HG02610 (cell line): ENCODE data around the gene RABL6.
"Not testable (repeated sequence)": the region's sequence is repeated elsewhere in the genome, so short reads cannot be mapped to it uniquely, and the experiment has no call there.

Experiments used
- ATAC-seq: cut with Tn5 transposase; IDR thresholded peaks from one replicate; pipeline ENCODE4 v1.9.1; 2021; ENCODE audit warnings: mild to moderate bottlenecking, moderate library complexity; ENCODE audit not compliant: unreplicated experiment

RABL6 gene

DNA sequence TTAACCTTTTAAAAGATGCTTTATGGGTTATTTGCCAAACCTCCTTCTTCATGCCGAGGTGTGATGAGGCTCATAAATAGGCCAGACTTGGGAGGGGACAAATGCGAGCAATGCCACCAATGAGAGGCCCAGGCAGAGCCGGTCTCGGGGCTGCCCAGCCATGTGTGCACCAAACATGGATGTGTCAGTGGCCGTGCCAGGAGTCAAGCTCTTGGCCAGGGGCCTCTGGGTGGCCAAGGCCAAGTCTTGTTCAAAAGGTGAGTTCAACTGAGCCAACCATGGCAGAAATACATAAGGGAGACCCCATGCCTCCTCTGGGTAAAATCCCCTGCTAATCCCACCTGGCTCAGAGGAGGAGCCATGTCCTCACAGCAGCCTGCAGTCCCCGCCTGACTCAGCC lies 32.6 kb upstream of the RABL6 start:
- no peak for ATAC-seq

DNA sequence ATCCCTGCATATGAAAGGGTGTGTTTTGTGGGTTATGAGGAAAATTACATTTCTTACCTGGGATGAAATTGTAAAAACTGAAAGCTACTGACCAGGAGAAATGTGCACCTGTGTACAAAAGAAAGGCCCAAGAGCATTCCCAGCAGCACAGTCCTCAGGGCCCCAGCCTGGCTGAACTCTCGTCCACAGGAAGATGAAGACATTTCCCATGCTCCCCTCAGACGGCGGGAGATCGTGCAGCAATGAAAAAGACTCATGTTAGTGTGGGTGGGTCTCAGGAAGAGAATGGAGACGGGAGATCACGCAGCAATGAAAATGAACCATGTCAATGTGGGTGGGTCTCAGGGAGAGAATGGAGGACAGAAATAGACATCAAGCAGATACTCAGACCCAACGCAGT lies 30.8 kb upstream of the RABL6 start:
- no peak for ATAC-seq

DNA sequence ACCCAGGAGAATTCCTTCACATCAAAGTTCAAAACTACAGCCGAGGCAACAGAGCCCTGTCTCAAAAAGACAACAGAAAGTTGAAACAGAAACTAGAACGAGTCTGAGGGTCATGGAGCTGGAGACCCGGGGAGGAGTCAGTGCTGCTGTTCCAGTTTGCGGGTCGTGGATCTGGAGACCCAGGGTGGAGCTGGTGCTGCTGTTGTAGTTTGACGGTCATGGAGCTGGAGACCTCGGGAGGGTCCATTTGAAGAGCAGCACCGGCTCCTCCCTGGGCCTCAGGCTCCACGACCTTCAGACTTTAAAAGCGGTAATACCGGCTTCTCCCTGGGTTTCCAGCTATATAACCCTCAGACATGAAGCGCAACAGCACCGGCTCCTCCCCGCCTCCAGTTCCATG lies 30.4 kb upstream of the RABL6 start:
- no peak for ATAC-seq

DNA sequence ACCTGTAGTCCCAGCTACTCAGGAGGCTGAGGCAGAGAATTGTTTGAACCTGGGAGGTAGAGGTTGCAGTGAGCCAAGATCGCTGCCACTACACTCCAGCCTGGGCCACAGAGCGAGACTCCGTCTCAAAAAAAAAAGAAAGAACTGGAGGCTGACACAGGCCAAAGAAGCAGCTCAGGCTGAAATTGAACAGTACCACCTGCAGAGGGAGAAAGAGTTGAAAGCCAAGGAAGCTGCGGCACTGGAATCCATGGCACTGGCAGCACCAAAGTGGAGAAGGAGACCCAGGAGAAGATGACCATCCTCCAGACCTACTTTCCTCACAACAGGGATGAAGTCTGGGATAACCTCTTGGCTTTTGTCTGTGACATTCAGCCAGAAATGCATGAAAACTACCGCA lies 27.9 kb upstream of the RABL6 start:
- ATAC-seq, result no peak

DNA sequence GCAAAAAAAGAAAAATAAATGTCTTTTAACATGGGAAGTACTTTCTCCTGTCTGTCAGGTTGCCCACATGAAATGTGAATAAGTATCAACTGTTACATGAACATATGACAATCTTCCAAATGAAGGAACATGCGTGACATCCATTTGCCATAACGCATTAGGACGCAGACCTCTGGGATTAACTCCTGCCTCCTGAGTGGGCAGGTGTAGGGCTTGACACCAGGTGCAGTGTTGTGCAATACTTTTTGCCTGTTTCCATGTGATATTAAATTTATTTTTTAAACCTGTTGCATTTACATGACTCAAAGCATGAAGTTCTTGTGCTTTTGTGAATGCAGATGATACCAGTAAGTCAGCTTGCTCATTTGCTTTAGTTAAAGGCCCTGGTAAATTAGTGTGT lies 25.3 kb upstream of the RABL6 start:
- ATAC-seq, result no peak

DNA sequence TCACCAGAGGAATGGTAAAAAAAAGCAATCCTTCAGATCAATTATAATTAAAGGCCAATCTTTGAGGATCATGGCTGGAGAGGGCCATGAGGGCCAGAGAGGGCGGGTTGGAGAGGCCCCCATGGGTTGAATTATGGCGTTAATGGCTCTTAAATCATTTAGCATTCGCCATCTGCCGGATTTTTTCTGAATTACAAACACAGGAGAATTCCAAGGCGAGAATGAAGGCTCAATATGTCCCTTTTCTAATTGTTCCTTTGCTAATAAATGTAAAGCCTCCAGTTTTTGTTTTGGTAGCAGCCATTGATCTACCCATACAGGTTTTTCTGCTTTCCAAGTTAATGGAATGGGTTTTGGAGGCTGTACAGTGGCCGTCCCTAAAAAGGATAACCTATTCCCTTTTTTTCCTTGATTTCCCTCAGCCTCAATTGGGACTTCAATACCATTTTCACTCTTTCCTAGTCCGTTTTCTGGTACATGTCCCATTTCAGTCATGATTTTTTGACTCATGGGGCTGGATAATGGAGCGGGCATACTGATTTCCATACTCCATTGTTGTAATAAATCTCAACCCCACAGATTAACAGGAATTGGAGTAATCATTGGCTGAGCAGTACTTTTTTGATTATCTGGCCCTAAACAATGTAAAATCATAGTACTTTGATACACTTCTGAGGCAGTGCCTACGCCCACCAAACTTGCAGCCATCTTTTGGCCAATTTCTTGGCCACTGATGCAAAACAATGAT lies 23.3 kb upstream of the RABL6 start:
- ATAC-seq, result no peak

DNA sequence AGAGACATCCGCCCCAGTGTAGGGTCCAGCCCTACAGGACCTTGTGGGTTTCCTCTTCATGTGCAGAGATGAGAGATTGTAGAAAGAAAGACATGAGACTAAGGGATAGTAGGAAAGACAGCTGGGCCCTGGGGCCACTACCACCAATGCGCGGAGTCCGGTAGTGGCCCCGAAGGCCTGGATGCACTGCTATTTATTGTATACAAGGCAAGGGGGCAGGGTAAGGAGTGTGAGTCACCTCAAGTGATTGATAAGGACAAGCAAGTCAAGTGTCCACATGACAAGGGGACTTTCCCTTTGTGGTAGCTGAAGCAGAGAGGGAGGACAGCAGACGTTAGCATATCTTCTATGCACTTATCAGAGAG lies 22.8 kb upstream of the RABL6 start:
- no peak for ATAC-seq

DNA sequence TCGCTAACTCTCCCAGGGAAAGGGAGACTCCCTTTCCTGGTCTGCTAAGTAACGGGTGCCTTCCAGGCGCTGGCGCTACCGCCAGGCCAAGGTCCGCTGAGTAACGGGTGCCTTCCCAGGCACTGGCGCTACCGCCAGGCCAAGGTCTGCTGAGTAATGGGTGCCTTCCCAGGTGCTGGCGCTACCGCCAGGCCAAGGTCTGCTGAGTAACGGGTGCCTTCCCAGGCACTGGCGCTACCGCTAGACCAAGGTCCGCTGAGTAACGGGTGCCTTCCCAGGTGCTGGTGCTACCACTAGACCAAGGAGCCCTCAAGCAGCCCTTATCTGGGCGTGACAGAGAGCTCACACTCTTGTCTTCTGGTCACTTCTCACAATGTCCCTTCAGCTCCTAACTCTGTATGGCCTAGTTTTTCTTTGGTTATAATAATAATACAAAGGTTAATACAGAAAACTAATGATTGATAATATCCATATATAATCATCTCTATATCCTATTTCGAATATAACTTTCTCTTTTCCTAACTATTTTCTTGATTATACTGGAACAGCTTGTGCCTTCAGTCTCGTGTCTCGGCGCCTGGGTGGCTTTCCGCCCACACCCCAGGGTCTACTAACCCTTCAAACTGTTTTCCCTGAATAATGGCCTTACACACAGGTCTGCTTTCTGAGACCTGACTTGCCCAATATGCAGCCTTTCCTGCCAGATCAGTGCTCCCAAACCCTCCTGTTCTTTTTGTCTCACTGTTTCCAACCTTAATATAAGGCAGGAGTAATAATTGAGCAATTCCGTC lies 22.0 kb upstream of the RABL6 start:
- ATAC-seq, result not testable (repeated sequence)

DNA sequence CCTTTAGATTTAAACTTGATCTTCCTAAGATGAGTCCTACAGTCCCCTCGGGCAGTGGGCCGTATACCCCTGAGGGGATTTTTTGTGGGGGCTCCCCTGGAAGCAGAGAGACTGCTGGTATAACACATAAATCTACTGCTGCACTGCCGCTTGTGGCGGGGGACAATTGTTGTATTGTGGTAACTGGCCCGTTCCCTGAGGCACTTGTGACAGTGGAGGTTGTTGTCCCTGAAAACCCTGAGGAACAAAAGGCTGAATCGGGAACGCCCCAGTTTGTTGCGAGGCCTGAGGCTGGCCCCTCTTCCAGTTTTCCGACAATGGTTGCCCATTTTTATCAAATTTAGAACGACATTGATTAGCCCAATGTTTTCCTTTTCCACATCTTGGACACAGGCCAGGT lies 21.3 kb upstream of the RABL6 start:
- ATAC-seq, result no peak

DNA sequence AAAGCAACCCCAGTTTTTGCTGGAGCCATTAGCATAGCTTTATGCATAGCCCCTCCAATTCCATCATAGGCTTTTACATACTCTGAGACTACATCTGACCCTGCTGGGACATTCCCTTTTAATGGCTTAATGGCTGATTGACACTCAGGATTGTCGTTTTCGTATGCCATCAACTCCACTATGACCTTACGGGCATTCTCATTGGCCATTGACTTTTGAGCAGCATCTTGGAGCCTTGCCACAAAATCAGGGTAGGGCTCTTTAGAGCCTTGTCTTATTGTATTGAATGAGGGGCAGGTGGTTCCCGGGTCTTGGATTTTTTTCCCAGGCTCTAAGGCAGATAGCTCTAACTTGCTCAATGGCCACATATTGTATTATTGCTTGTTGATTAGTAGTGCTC lies 20.8 kb upstream of the RABL6 start:
- ATAC-seq, result not testable (repeated sequence)

DNA sequence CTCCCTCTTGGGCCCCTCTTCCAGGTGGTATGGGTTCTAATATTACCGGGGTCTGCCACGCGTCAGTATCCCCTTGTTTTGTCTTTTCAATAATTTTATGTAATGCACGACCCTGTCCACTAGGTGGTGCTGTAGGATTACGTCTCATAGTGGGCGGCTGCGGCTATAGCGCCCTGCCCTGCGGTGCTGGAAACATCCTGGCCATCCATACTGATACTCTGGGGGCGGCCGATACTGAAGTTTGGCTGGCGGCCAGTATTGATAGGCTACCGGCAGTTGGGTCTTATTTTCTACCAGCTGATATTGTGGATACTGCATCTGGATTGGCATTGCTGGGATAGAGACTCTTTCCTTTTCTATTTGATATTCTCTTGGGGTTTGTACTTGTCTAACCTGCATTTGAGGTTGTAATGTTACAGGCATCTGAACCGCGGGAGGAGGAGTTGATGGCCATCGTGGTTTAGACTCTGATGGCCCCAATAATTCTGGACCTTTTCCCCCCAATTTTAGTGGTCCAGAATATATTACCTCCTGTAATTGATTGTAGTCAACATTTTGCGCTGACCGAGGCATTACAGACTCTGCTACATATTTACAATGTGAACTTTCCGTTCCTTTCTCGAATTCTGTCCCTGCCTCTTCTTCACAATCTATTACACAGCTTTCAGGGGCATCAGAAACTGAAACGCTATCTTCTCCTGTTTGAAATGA lies 19.9 kb upstream of the RABL6 start:
- ATAC-seq, result no peak

DNA sequence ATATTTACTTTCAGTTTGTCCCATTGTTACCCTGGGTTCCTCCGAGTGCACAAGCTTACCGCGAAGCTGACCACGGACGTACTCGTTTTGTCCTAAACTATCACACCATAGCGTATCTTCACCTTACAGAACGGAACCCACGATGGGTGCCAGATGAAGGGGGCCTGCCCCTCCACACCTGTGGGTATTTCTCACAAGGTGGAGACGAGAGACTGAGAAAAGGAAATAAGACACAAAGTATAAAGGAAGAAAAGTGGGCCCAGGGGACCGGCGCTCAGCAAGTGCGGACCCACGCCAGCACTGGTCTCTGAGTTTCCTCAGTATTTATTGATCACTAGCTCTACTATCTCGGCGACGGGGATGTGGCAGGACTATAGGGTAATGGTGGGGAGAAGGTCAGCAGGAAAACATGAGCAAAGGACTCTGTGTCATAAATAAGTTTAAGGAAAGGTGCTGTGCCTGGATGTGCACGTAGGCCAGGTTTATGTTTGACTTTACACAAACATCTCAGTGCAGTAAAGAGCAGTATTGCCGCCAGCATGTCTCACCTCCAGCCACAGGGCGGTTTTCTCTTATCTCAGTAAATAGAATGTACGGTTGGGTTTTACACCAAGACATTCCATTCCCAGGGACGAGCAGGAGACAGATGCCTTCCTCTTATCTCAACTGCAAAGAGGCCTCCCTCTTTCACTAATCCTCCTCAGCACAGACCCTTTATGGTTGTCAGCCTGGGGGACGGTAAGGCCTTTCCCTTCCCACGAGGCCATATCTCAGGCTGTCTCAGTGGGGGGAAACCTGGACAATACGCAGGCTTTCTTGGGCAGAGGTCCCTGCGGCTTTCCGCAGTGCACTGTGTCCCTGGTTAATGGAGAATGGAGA lies 18.9 kb upstream of the RABL6 start:
- ATAC-seq, result not testable (repeated sequence)

DNA sequence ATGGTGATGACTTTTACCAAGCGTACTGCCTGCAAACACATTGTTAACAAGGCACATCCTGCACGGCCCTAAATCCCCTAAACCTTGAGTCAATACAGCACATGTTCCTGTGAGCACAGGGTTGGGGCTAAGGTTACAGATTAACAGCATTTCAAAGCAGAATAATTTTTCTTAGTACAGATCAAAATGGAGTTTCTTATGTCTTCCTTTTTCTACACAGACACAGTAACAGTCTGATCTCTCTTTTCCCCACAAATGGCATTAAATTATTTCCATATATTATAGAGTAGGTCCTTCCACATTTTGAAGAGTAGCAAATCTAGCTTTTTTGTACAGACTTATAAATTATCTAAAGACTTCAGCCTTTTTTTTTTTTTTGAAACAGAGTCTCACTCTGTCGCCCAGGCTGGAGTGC lies 18.2 kb upstream of the RABL6 start:
- no peak for ATAC-seq

DNA sequence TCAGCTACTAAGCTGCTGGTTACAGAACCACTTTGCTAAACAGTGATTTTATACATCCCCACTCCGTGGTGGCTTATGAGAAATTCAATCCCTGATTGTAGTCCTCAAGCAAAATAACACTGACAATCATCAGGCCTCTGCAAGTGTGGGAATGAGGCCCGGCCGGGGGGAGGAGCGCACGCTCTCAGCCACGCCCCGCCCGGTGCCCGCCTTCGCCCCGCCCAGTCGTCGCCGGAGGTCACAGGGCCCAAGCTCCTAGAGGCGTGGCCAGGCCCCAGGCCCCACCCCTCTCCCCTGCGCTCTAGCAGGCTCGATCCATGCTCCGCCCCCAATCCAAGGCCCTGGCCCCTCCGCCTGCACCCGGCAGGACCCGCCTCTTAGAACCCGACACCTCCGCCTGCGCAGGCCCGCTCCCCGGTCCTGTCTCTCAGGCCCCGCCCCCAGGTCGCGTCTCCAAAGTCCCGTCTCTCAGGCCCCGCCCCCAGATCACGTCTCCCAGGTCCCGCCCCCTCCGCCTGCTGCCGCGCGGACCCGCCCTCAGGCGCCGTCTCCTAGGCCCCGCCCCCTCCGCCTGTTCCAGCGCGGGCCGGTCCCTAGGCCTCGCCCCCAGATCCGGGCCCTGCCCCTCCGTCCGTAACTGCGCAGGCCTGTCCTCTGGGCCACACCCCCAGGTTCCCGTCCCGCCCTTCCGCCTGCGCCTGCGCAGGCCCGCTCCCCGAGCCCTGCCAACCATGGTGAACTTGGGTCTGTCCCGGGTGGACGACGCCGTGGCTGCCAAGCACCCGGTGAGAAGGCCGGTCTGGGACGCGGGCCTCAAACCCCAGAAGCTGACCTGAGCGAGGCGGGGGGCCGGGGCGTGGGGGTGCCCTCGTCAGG lies 16.9 kb upstream of the RABL6 start, which contains the start of gene TMEM141:
TMEM141 (plus strand) TSS at position 705 of the 876 bp plus-strand sequence; CDS start at position 732, 27 bp downstream.
- ATAC-seq, result peak; percentile 88

DNA sequence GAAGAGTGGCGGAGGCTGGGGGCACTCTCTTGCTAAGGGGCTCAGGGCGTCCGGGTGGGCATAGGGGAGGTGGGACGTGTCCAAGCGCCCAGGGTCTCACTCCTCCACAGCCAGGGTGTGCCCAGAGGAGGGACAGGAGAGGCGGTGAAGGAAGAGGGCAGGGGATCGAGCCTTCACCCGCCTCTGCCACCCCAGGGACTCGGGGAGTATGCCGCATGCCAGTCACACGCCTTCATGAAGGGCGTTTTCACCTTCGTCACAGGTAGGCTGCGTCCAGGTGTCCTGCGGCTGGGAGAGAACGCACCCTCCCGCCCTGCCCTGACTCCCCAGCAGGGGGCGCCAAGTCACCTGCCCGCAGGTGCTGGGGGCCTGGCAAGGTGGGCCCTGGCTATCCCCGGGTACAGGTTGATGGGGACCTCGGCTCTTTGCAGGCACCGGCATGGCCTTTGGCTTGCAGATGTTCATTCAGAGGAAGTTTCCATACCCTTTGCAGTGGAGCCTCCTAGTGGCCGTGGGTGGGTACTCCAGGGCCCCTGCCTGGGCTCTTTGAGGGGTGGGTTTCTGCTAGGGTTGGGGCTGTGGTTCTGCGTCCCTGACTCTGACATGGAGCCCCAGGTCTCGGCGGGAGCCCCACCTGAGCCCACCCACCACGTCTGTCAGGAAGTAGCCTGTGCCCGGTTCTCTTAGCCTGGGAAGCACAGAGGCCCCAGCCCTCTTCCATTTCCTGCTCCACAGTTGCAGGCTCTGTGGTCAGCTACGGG lies 16.1 kb upstream of the RABL6 start:
- ATAC-seq, result no peak

DNA sequence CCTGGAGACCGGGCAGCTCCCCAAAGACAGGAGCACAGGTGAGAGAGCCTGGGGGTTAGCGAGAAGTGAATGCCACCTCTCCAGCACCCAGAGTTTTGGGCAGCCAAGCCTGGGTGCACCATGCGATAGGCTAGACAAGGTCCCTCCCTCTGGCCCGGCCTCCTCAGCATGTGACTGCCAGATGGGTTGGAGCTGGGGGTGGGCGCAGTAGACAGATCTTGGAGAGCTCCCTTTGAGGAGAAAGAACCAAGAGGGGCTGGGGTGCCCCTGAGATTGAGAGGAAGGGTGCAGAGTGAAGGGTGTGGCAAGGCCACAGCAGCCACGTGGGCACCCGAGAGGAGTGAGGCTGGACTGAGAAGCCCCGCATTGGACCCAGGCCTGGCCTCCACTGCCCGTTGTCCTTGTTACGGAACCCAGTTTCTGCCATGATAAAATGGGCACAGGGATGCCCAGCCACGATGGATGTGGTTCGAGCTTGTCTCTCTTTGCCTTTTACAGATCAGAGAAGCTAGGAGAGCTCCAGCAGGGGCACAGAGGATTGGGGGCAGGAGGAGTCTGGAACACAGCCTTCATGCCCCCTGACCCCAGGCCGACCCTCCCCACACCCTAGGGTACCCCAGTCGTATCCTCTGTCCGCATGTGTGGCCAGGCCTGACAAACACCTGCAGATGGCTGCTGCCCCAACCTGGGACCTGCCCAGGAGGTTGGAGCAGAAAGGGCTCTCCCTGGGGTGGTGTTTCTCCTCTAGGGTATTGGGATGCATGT lies 15.2 kb upstream of the RABL6 start:
- no peak for ATAC-seq

DNA sequence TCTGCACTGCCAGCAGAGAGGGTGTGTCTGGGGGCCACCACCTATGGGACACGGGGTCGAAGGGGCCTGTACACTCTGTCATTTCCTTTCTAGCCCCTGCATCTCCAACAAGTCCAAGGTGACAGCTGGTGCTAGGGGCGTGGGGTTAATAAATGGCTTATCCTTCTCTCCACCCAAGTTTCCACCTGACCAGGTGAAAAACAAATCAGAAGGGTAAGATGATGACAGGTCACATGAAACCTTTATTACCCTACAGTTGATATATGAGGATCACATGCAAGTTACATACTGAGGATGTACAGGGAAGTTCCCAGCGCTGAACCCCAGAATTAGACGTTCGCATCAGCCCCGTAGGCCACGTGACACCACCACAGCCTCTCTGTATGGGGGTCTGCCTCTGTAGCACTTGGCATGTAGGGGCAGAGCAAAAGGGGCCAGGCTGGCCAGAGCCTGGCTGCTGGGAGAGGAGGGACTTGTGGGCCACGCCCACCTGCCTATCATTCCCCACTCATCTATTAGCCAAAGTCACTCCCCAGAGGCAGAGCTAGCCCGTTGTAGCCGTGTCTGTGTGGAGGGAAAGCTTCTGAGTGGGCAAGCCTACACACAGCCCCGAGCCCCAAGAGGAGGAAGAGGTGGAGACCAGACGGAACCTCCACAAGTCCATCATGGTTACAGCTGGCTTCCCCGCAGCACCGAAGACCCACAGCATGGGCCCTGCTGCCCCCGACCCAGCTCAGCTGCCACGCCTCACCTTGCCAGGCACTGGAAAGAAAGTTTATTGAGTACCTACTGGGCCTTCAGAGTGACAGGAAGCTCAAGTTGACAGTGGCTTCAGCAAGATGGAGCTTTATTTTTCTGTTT lies 14.4 kb upstream of the RABL6 start:
- no peak for ATAC-seq
